Smooth muscle cell (in vitro differentiated cells): ENCODE measurements around the gene CXXC5. TPM values are rescaled to one million over a fixed set of nuclear protein-coding genes. Genes with fewer than 3 reads are reported as not detected.
A peak's percentile ranks its signal among the peaks of the same experiment; 100 is the strongest.

ENCODE experiments used
- DNase-seq: peaks from one replicate; lab custom pipeline; 2025; ENCODE audit not compliant: unreplicated experiment; lab: John Stamatoyannopoulos, UW
- H2AFZ ChIP-seq: fragments of 200-600 bp; sonication (generic); 2 replicates; pipeline ENCODE4 v1.6.0; 2016; ENCODE audit warnings: antibody characterized with exemption, low read depth, mild to moderate bottlenecking
- H3F3A ChIP-seq: fragments of 200-600 bp; sonication (generic); 2 replicates; pipeline ENCODE4 v1.6.0; 2017; ENCODE audit warnings: antibody characterized with exemption, low read depth
- H3K27ac ChIP-seq: fragments of 200-600 bp; sonication (generic); 2 replicates; pipeline ENCODE4 v1.5.1; 2016; ENCODE audit warnings: low read depth, mild to moderate bottlenecking
- H3K27me3 ChIP-seq: fragments of 200-600 bp; sonication (generic); 2 replicates; pipeline ENCODE4 v1.6.1; 2016; ENCODE audit warnings: low read depth, mild to moderate bottlenecking
- H3K36me3 ChIP-seq: fragments of 200-600 bp; sonication (generic); 2 replicates; pipeline ENCODE4 v1.5.1; 2016; ENCODE audit warnings: low read depth
- H3K4me1 ChIP-seq: fragments of 200-600 bp; sonication (generic); 2 replicates; pipeline ENCODE4 v1.5.1; 2016; ENCODE audit warnings: low read depth
- H3K4me2 ChIP-seq: fragments of 200-600 bp; sonication (generic); 2 replicates; pipeline ENCODE4 v1.6.0; 2016; ENCODE audit warnings: mild to moderate bottlenecking
- H3K4me3 ChIP-seq: fragments of 200-600 bp; sonication (generic); 2 replicates; pipeline ENCODE4 v1.5.1; 2016; ENCODE audit warnings: mild to moderate bottlenecking
- H3K79me2 ChIP-seq: fragments of 200-600 bp; sonication (generic); 2 replicates; pipeline ENCODE4 v1.6.0; 2016; ENCODE audit warnings: low read depth, mild to moderate bottlenecking
- H3K9ac ChIP-seq: fragments of 200-600 bp; sonication (generic); 2 replicates; pipeline ENCODE4 v1.6.0; 2016; ENCODE audit warnings: low read depth
- H3K9me3 ChIP-seq: fragments of 200-600 bp; sonication (generic); replicated peaks from 2 replicates; pipeline ENCODE4 v1.5.1; 2016; ENCODE audit warnings: low read depth
- H4K20me1 ChIP-seq: fragments of 200-600 bp; sonication (generic); 2 replicates; pipeline ENCODE4 v1.6.0; 2016; ENCODE audit warnings: low read depth
- WGBS: methylation state at CpG from one replicate; pipeline ENCODE4 v1.1.7; 2016; ENCODE audit warnings: low lambda C conversion rate; 5-methylcytosine and 5-hydroxymethylcytosine counted together
- polyA plus RNA-seq: library from polyadenylated mRNA; unstranded; fragments of >200 nt; fragmentation: Nextera tagmentation; extraction: Ambion mirVana; gene quantifications from 2 replicates; pipeline ENCODE4 v1.2.1, GENCODE V29; 2016
- total RNA-seq: library from RNA; depleted of rRNA; stranded (reverse); fragments of >200 nt; gene quantifications from 2 replicates; pipeline ENCODE4 v1.2.3, GENCODE V29; 2014
- TF ChIP-seq, protein P1 (sequence below): fragments of 200-600 bp; sonication (generic); IDR thresholded peaks from 2 replicates; pipeline ENCODE4 v1.5.1; 2017; ENCODE audit warnings: borderline replicate concordance, mild to moderate bottlenecking, antibody characterized with exemption; ENCODE audit not compliant: insufficient read depth, poor library complexity, severe bottlenecking

CXXC5 gene
- total and polyA plus RNA-seq, 2 experiments from 2014 or later: 85.5 to 139 TPM

DNA sequence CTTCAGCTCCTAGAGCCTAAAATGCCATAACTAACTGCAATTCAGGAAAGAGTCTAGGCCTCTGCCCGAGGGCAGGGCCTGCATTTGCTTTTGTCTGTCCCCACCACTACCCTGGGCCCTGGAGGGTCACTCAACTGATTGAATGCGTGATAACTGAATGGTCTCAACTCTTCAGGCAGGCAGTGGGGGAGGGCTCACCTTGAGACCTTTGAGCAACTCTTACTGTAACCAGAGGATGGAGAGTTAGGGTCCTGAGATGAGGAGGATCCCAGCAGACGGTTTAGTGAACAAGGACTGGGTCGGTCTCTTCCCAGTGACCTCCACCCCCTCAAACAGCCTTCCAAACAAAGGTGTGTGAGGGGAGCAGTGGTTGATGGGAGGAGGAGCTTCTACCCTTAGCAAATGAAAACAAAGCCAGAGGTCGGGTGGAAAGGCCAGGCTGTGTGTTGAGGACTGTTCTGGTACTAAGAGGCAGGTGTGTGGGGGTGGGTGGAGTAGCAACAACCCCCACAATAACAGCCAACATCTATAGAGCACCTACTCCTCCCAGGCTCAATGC is 59.4 kb downstream of the CXXC5 start:
- peaks cover 5% of the 10 kb centered on the region for H3F3A ChIP-seq
- WGBS: 61% methylated on average over 5 of the region's 5 CpGs
- no peaks in the 10 kb centered on the region for H4K20me1 ChIP-seq
- no peak overlapping the region for H3K4me2 ChIP-seq
- H3K27ac ChIP-seq: no peak overlapping the region
- H3K27me3 ChIP-seq: no peaks in the 10 kb centered on the region
- H3K36me3 ChIP-seq: no peaks in the 10 kb centered on the region
- no peak overlapping the region for H3K4me3 ChIP-seq
- DNase-seq: no peak
- H3K79me2 ChIP-seq: no peaks in the 10 kb centered on the region
- no peak overlapping the region for H3K9ac ChIP-seq
- no peak overlapping the region for H2AFZ ChIP-seq
- peaks cover 38% of the 10 kb centered on the region for H3K4me1 ChIP-seq
- TF ChIP-seq, protein P1, sequence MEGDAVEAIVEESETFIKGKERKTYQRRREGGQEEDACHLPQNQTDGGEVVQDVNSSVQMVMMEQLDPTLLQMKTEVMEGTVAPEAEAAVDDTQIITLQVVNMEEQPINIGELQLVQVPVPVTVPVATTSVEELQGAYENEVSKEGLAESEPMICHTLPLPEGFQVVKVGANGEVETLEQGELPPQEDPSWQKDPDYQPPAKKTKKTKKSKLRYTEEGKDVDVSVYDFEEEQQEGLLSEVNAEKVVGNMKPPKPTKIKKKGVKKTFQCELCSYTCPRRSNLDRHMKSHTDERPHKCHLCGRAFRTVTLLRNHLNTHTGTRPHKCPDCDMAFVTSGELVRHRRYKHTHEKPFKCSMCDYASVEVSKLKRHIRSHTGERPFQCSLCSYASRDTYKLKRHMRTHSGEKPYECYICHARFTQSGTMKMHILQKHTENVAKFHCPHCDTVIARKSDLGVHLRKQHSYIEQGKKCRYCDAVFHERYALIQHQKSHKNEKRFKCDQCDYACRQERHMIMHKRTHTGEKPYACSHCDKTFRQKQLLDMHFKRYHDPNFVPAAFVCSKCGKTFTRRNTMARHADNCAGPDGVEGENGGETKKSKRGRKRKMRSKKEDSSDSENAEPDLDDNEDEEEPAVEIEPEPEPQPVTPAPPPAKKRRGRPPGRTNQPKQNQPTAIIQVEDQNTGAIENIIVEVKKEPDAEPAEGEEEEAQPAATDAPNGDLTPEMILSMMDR: no peak
- no peaks in the 10 kb centered on the region for H3K9me3 ChIP-seq

- no peak for DNase-seq
- H3K27me3 ChIP-seq: no peaks in the 10 kb centered on the region
- no peaks in the 10 kb centered on the region for H3K36me3 ChIP-seq
- no peak overlapping the region for H3K9ac ChIP-seq
- TF ChIP-seq, protein P1: no peak
- no peak overlapping the region for H3K4me3 ChIP-seq
- H3K4me1 ChIP-seq: peaks cover 38% of the 10 kb centered on the region
- peaks cover 11% of the 10 kb centered on the region for H3F3A ChIP-seq
- no peaks in the 10 kb centered on the region for H3K9me3 ChIP-seq
- 51% methylated on average over 4 of the region's 4 CpGs for WGBS
- H4K20me1 ChIP-seq: no peaks in the 10 kb centered on the region
- no peaks in the 10 kb centered on the region for H3K79me2 ChIP-seq
- peak overlapping the region; percentile 91 for H3K27ac ChIP-seq
- no peak overlapping the region for H2AFZ ChIP-seq
- peak overlapping the region; percentile 98 for H3K4me2 ChIP-seq
These were observed 60.3 kb downstream of the CXXC5 start for GRCh38 chr5:139708434-139708861.

DNA sequence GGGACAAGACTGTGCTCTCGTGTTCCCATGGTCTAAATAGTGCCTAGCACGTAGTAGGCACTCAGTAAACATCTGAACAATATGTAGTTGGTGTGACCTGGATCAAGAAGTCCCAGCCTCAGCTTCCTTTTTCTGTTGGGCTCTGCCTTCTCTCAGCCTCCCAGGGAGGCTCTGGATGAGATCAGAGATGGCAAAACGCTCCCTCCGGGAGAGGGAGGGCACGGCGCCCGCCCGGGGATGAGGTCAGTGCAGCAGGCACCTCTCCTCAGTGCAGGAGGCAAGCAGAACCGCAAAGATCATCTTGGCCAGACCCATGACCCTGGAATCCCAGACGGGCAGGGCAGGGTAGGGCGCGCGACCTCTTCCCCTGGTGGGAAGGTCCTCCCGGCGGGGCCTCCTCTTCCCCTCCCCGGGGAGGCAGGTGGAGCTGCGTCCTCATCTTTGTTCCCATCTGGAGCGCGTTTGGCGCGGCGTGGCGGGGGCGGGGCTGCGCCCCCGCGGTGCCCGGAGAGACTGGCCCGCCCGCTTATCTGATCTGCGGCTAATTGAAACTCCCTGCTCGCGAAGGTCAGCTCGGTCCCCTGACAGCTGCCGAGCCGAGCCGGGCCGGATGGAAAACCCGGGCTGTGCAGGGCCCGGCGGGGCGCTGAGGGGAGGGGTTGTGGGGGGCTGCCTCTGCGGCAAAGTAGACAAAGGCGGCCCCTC is 60.9 kb downstream of the CXXC5 start:
- no peaks in the 10 kb centered on the region for H3K36me3 ChIP-seq
- H3F3A ChIP-seq: peaks cover 11% of the 10 kb centered on the region
- H3K79me2 ChIP-seq: no peaks in the 10 kb centered on the region
- no peak overlapping the region for H2AFZ ChIP-seq
- peaks cover 38% of the 10 kb centered on the region for H3K4me1 ChIP-seq
- H4K20me1 ChIP-seq: no peaks in the 10 kb centered on the region
- peak overlapping the region; percentile 54 for H3K9ac ChIP-seq
- no peaks in the 10 kb centered on the region for H3K27me3 ChIP-seq
- H3K27ac ChIP-seq: peak overlapping the region; percentile 91
- H3K4me3 ChIP-seq: peak overlapping the region; percentile 70
- DNase-seq: peak; percentile 72
- 4% methylated on average over 36 of the region's 44 CpGs for WGBS
- TF ChIP-seq, protein P1: no peak
- H3K9me3 ChIP-seq: no peaks in the 10 kb centered on the region
- H3K4me2 ChIP-seq: peak overlapping the region; percentile 98
